HAP-1 (cell line): ENCODE results near the gene TMEM9.

ENCODE experiments used
- DNase-seq, 2 experiments: peaks; one replicate each; pipeline ENCODE4 v3.0.0-alpha.2; 2016 to 2020; ENCODE audit warnings: low spot score in 2 of 2
- H3K27me3 ChIP-seq: fragments of 250-450 bp; sonication (Bioruptor Pico); 2 replicates; pipeline ENCODE4 v1.5.1; 2020; ENCODE audit warnings: low read depth, mild to moderate bottlenecking, moderate library complexity
- H3K36me3 ChIP-seq: fragments of 250-450 bp; sonication (Bioruptor Pico); replicated peaks from 2 replicates; pipeline ENCODE4 v1.5.1; 2020; ENCODE audit warnings: mild to moderate bottlenecking
- H3K4me1 ChIP-seq: fragments of 250-450 bp; sonication (Bioruptor Pico); 2 replicates; pipeline ENCODE4 v1.5.1; 2020; ENCODE audit warnings: mild to moderate bottlenecking
- H3K4me3 ChIP-seq: fragments of 250-450 bp; sonication (Bioruptor Pico); 2 replicates; pipeline ENCODE4 v1.5.1; 2020; ENCODE audit warnings: mild to moderate bottlenecking, moderate library complexity
- H3K9me3 ChIP-seq: fragments of 250-450 bp; sonication (Bioruptor Pico); 2 replicates; pipeline ENCODE4 v1.5.1; 2020; ENCODE audit warnings: mild to moderate bottlenecking, moderate library complexity
- in situ Hi-C: fragments of 300-500 bp; cut with MboI; formaldehyde crosslinking; loops from 3 replicates; pipeline ENCODE4 v1.14.3; 2020; ENCODE audit warnings: low sequenced_read_pairs, inconsistent platforms, mixed read lengths

Gene TMEM9

GRCh38 chr1:201183209-201183608, 28.9 kb upstream of the TMEM9 start:
- in situ Hi-C loops, result no loop called here
- peaks cover 2% of the 10 kb centered on the region; the same call in 1 of the 2 replicates for H3K4me1 ChIP-seq
- no peak overlapping the region for H3K4me3 ChIP-seq
- H3K36me3 ChIP-seq, result no peaks in the 10 kb centered on the region
- H3K27me3 ChIP-seq, result peaks cover 3% of the 10 kb centered on the region; the same call in 1 of the 2 replicates
- no peaks in the 10 kb centered on the region for H3K9me3 ChIP-seq
- DNase-seq, result no peak

DNA sequence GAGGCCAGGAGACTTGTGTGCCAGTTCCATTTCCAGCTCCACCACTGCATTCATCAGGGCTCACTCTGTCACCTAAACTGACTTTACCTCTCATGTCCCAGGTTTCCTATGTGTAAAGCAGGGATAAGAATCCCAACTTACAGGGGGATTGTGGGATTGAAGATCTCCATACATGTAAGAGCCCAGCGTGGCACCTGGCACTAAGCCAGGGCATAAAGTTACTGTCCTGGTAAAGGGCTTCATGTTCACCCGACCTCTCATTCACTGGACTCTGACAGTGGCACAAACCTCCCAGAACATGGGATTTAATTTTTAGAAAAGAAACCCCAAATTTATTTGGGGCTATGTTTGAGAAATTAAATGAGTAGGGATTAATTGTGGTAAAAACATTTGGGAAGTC, 27.5 kb upstream of the TMEM9 start:
- no peaks in the 10 kb centered on the region for H3K36me3 ChIP-seq
- H3K9me3 ChIP-seq, result no peaks in the 10 kb centered on the region
- no peak overlapping the region for H3K4me3 ChIP-seq
- in situ Hi-C loops, result no loop called here
- H3K27me3 ChIP-seq, result peaks cover 3% of the 10 kb centered on the region; the same call in 1 of the 2 replicates
- H3K4me1 ChIP-seq, result peaks cover 2% of the 10 kb centered on the region; the same call in 1 of the 2 replicates
- no peak for DNase-seq

DNA sequence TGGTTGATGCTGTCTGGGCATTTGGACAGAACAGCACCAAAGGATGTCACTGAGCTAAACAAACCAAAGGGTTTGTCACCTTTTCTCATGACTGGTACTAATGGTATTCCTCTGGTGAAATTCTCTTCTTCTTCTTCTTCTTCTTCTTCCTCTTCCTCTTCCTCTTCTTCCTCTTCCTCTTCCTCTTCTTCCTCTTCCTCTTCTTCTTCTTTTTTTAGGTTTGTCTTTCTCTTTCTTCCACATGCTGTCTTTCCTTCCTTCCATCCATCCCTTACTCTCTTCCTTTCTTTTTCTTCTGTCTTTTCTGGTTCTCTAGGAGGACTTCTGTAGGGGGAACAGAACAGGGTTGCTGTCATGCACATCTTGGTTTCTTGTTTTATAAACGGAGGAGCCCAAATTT, 27.0 kb upstream of the TMEM9 start:
- in situ Hi-C loops, result no loop called here
- peaks cover 3% of the 10 kb centered on the region; the same call in 1 of the 2 replicates for H3K27me3 ChIP-seq
- H3K36me3 ChIP-seq, result no peaks in the 10 kb centered on the region

GRCh38 chr1:201180901-201181300, 26.6 kb upstream of the TMEM9 start:
- in situ Hi-C loops, result no loop called here
- no peaks in the 10 kb centered on the region for H3K9me3 ChIP-seq

More for the DNA sequence above, 27.0 kb upstream of the TMEM9 start:
- Histone ChIP-seq H3K4me3 (no peak overlapping the region), H3K9me3 (no peaks in the 10 kb centered on the region), H3K4me1 (peaks cover 2% of the 10 kb centered on the region; the same call in 1 of the 2 replicates)
- no peak for DNase-seq

DNA sequence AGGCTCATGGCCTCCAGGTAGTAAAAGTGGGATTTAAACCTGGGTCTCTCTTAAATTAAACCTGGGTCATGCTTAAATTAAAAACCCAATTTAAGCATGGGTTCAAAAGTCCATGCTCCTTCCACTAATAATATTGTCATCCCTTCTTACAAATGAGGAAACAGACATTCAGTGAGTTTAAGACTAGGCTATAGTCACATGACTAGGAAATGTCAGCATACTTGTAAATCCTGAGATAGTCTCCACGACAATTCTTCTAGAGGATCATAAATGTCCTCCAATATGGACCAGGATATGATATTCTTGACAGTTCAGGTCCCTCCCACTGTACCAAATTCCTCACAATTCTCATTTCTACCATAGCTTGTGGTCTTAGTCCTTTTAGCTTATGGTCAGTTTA, 25.9 kb upstream of the TMEM9 start:
- Histone ChIP-seq H3K27me3 (peaks cover 3% of the 10 kb centered on the region; the same call in 1 of the 2 replicates), H3K9me3 (no peaks in the 10 kb centered on the region), H3K4me3 (no peak overlapping the region), H3K36me3 (no peaks in the 10 kb centered on the region), H3K4me1 (peaks cover 2% of the 10 kb centered on the region; the same call in 1 of the 2 replicates)
- in situ Hi-C loops, result no loop called here
- DNase-seq, result no peak

More at GRCh38 chr1:201180901-201181300, 26.6 kb upstream of the TMEM9 start:
- no peaks in the 10 kb centered on the region for H3K36me3 ChIP-seq
- peaks cover 3% of the 10 kb centered on the region; the same call in 1 of the 2 replicates for H3K27me3 ChIP-seq
- no peak overlapping the region for H3K4me3 ChIP-seq
- no peak for DNase-seq
- H3K4me1 ChIP-seq, result peaks cover 2% of the 10 kb centered on the region; the same call in 1 of the 2 replicates

DNA sequence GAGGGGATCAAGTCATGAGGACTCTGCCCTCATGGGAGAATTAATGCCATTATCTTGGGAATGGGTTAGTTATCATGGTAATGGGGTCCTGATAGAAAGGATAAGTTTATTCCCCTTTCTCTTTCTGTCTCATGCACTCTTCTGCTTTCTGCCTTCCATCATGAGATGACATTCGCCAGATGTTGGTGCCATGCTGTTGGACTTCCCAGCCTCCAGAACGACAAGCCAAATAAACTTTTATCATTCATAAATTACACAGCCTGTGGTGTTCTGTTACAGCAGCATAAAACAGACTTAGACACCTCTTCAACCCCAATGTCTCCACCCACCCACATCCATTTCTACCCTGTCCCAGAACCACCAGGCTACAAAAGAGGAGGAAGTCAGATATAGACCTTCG, 24.4 kb upstream of the TMEM9 start:
- no peaks in the 10 kb centered on the region for H3K9me3 ChIP-seq
- in situ Hi-C loops, result loop anchor here (10.0 kb wide), 1 partner anchor 64 kb away; the partner anchor contains the start of gene CACNA1S

DNA sequence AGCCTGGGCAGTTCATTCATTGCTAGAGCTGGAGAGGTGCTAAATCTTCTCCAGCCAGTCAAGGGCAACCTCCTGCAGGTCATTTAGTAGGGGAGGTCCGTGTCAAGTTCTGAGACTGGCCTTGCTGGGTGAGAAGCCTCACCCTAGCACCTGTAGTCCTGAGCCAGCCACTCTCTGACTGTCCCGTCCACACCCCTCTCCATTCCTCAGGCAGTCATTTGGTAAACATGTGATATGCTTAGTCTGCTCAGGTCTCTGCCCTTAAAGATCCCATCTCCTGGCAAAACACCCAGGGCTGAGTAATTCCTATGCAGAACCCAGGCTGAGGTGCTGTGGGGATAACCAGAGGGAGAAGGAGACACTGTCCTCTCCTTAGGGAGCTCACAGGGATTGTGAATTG, 22.7 kb upstream of the TMEM9 start:
- in situ Hi-C loops, result loop anchor here (10.0 kb wide), 1 partner anchor 62 kb away; the partner anchor contains the start of gene CACNA1S
- DNase-seq, result no peak
- no peaks in the 10 kb centered on the region for H3K4me1 ChIP-seq

More for the DNA sequence above, 24.4 kb upstream of the TMEM9 start:
- no peak for DNase-seq
- H3K4me1 ChIP-seq, result no peaks in the 10 kb centered on the region
- H3K4me3 ChIP-seq, result no peak overlapping the region
- peaks cover 3% of the 10 kb centered on the region; the same call in 1 of the 2 replicates for H3K27me3 ChIP-seq
- no peaks in the 10 kb centered on the region for H3K36me3 ChIP-seq

DNA sequence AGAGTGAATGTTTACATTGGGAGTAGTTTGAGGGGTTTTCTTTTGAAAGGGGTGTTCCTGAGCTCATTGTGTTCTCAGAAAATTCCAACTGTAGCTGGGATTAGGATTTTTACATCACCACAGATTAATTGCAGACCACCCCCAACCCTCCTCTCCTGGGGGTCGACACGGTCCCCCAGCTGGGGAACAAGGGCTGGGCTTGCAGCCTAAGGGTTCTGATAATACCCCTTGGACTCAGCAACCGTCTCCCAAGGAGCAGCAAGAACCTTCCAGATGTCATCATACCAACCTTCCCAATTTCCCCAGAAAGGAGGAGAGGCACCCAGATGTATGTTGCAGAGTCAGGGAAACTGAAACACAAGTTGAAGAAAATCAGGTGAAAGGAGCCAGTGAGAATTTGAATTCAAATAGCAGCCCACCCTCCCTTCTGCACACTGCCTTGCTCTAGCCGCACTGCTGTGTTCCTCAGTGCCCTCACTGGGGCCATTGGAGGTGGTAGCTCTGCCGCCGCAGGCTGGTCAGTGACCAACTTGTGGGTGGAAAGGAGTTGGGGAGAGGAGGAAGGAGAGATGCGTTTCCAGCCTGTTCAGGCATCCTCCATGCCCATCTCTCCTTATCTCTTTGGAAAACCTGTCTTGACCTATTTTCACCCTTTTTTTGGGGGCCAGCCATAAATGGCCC, 21.7 kb upstream of the TMEM9 start:
- no peak overlapping the region for H3K4me3 ChIP-seq
- no peaks in the 10 kb centered on the region for H3K36me3 ChIP-seq
- no peaks in the 10 kb centered on the region for H3K9me3 ChIP-seq
- no peaks in the 10 kb centered on the region; the same call in 1 of the 2 replicates for H3K27me3 ChIP-seq
- H3K4me1 ChIP-seq, result peaks cover 3% of the 10 kb centered on the region; the same call in 1 of the 2 replicates
- in situ Hi-C loops, result loop anchor here (10.0 kb wide), 1 partner anchor 61 kb away; the partner anchor contains the start of gene CACNA1S
- no peak for DNase-seq

More for the DNA sequence above, 22.7 kb upstream of the TMEM9 start:
- Histone ChIP-seq H3K9me3 (no peaks in the 10 kb centered on the region), H3K4me3 (no peak overlapping the region), H3K36me3 (no peaks in the 10 kb centered on the region), H3K27me3 (no peaks in the 10 kb centered on the region; the same call in 1 of the 2 replicates)

GRCh38 chr1:201173736-201174135, 19.5 kb upstream of the TMEM9 start:
- Histone ChIP-seq H3K4me1 (peaks cover 10% of the 10 kb centered on the region), H3K36me3 (no peaks in the 10 kb centered on the region), H3K4me3 (no peak overlapping the region), H3K9me3 (no peaks in the 10 kb centered on the region), H3K27me3 (no peaks in the 10 kb centered on the region)
- no peak for DNase-seq
- in situ Hi-C loops, result loop anchor here (10.0 kb wide), 1 partner anchor 59 kb away; the partner anchor contains the start of gene CACNA1S

- DNase-seq, result no peak
- Histone ChIP-seq H3K9me3 (no peaks in the 10 kb centered on the region), H3K4me1 (peaks cover 11% of the 10 kb centered on the region), H3K27me3 (no peaks in the 10 kb centered on the region), H3K36me3 (no peaks in the 10 kb centered on the region), H3K4me3 (no peak overlapping the region)
- in situ Hi-C loops, result loop anchor here (10.0 kb wide), 1 partner anchor 58 kb away; the partner anchor contains the start of gene CACNA1S
Measured at GRCh38 chr1:201172999-201173610, 18.8 kb upstream of the TMEM9 start.

DNA sequence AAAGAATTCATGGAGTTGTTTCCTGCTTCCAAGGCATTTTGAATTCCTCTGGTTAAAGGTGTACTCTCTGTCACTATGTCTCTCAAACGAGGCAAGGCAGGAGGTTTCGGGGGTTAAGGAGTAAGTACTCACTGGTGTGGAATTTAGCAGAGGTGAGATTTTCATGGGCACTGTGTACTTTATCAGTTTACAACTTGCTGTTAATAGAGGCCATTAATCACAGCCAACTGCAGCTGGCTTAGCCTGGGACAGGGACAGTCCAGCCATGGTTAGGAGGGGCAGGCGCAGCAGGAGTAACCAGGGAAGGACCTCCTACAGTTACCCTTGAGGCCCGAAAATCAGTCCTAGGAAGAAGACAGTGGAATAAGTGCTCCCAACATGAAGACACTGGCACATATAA, 18.1 kb upstream of the TMEM9 start:
- H3K36me3 ChIP-seq, result no peaks in the 10 kb centered on the region
- H3K4me1 ChIP-seq, result peaks cover 17% of the 10 kb centered on the region
- no peaks in the 10 kb centered on the region for H3K27me3 ChIP-seq
- no peak for DNase-seq
- H3K9me3 ChIP-seq, result no peaks in the 10 kb centered on the region
- in situ Hi-C loops, result loop anchor here (10.0 kb wide), 1 partner anchor 58 kb away; the partner anchor contains the start of gene CACNA1S
- H3K4me3 ChIP-seq, result no peak overlapping the region

- in situ Hi-C loops, result loop anchor here (10.0 kb wide), 1 partner anchor 57 kb away; the partner anchor contains the start of gene CACNA1S
- H3K27me3 ChIP-seq, result no peaks in the 10 kb centered on the region
- peak overlapping the region; percentile 49 for H3K4me3 ChIP-seq
- no peaks in the 10 kb centered on the region for H3K36me3 ChIP-seq
- no peaks in the 10 kb centered on the region for H3K9me3 ChIP-seq
- H3K4me1 ChIP-seq, result peaks cover 17% of the 10 kb centered on the region
- DNase-seq, result peak; percentile 47 to 68
Measured at GRCh38 chr1:201171063-201172036, 17.1 kb upstream of the TMEM9 start.
